Measurements from ENCODE around the gene CGNL1. TPM values are rescaled to one million over a fixed set of nuclear protein-coding genes. Genes with fewer than 3 reads are reported as not detected.

Gene CGNL1
- total RNA-seq, 1 experiment from 2014 or later, result 3.3 TPM

- no peak for DNase-seq
- Mint-ChIP-seq H3K27ac (ENCODE audit: unreplicated experiment) (no peak overlapping the region), H3K36me3 (ENCODE audit: insufficient read depth, unreplicated experiment) (no peaks in the 10 kb centered on the region), H3K4me1 (ENCODE audit: low read depth, unreplicated experiment) (no peaks in the 10 kb centered on the region), H3K4me3 (ENCODE audit: low read depth, unreplicated experiment) (no peak overlapping the region), H3K27me3 (ENCODE audit: unreplicated experiment) (peaks cover 37% of the 10 kb centered on the region), H3K9me3 (ENCODE audit: low read depth, unreplicated experiment) (no peaks in the 10 kb centered on the region)
- TF ChIP-seq CTCF (IDR thresholded peaks at IDR 0.05; ENCODE audit: unreplicated experiment), result no peak
- CTCF ChIA-PET, result interaction anchor here (0.5 to 2.0 kb wide), 9 partner anchors 9 to 323 kb away, joined by 4 to 31 read pairs (median 9); no protein-coding TSS in a partner anchor
- intact Hi-C loops (cut with micrococcal nuclease; ENCODE audit: unreplicated experiment), result loop anchor here (1.0 kb wide), 1 partner anchor 202 kb away; no protein-coding TSS in a partner anchor
- no TSS peak for BruUV-seq (replicated peaks)
These were observed 166.2 kb downstream of the CGNL1 start for GRCh38 chr15:57542505-57542817.

GRCh38 chr15:57544848-57545480 lies 168.7 kb downstream of the CGNL1 start:
- peaks cover 17% of the 10 kb centered on the region for H3K4me1 Mint-ChIP-seq (ENCODE audit: low read depth, unreplicated experiment)
- H3K27ac Mint-ChIP-seq (ENCODE audit: unreplicated experiment), result no peak overlapping the region
- peaks cover 23% of the 10 kb centered on the region for H3K27me3 Mint-ChIP-seq (ENCODE audit: unreplicated experiment)
- intact Hi-C loops (cut with micrococcal nuclease; ENCODE audit: unreplicated experiment), result no loop called here
- CTCF ChIA-PET, result interaction anchor here (1.0 kb wide), 1 partner anchor 17 kb away, joined by 3 read pairs; no protein-coding TSS in a partner anchor
- no peaks in the 10 kb centered on the region for H3K36me3 Mint-ChIP-seq (ENCODE audit: insufficient read depth, unreplicated experiment)
- no peak for TF ChIP-seq CTCF (IDR thresholded peaks at IDR 0.05; ENCODE audit: unreplicated experiment)
- H3K9me3 Mint-ChIP-seq (ENCODE audit: low read depth, unreplicated experiment), result no peaks in the 10 kb centered on the region
- no peak overlapping the region for H3K4me3 Mint-ChIP-seq (ENCODE audit: low read depth, unreplicated experiment)
- DNase-seq, result no peak
- BruUV-seq (replicated peaks), result no TSS peak

DNA sequence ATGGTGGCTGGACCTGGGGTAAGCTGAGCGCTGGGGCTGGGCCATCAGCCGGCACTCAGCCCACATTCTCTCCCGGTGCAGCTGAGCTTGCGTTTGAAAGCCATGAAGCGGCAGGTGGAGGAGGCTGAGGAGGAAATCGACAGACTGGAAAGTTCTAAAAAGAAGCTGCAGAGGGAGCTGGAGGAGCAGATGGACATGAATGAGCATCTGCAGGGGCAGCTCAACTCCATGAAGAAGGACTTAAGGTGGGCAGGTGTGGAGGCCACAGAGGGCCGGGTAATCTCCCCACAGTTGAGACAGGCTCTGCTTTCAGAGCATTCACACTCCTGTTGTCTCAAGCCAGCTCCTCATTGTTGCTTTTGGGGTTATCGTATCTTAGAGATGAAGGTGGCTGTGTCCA lies 169.7 kb downstream of the CGNL1 start:
- Mint-ChIP-seq H3K9me3 (ENCODE audit: low read depth, unreplicated experiment) (no peaks in the 10 kb centered on the region), H3K27ac (ENCODE audit: unreplicated experiment) (no peak overlapping the region), H3K4me3 (ENCODE audit: low read depth, unreplicated experiment) (no peak overlapping the region), H3K27me3 (ENCODE audit: unreplicated experiment) (peaks cover 16% of the 10 kb centered on the region), H3K36me3 (ENCODE audit: insufficient read depth, unreplicated experiment) (no peaks in the 10 kb centered on the region), H3K4me1 (ENCODE audit: low read depth, unreplicated experiment) (peaks cover 27% of the 10 kb centered on the region)
- DNase-seq, result no peak
- TF ChIP-seq CTCF (IDR thresholded peaks at IDR 0.05; ENCODE audit: unreplicated experiment), result no peak
- CTCF ChIA-PET, result interaction anchor here (0.7 to 0.8 kb wide), 2 partner anchors 64 to 200 kb away, joined by 3 read pairs; no protein-coding TSS in a partner anchor
- intact Hi-C loops (cut with micrococcal nuclease; ENCODE audit: unreplicated experiment), result no loop called here
- BruUV-seq (replicated peaks), result no TSS peak

DNA sequence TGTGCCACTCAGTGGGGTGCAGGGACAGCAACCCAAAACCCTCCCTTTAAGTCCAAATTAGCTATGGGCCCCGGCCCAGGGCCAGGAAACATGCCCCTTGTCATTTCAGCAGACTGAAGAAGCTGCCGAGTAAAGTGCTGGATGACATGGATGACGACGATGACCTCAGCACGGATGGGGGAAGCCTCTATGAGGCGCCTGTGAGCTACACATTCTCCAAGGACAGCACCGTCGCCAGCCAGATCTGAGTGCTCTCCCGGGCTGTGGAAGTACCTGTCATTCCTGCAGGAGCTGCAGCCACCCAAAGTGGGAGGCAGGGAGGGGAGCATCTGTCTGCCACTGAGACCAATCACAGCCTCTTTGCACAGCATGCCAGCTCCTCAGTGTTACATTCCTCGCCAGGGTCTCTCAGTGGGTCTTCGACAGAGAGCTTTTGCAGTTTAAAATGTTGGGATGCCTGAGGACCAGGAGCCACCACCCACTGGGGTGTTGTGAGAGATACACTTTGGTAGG lies 171.0 kb downstream of the CGNL1 start:
- no peak for TF ChIP-seq CTCF (IDR thresholded peaks at IDR 0.05; ENCODE audit: unreplicated experiment)
- no peak overlapping the region for H3K4me3 Mint-ChIP-seq (ENCODE audit: low read depth, unreplicated experiment)
- CTCF ChIA-PET, result interaction anchor here (0.7 to 1.3 kb wide), 2 partner anchors 13 to 56 kb away, joined by 3 to 4 read pairs; no protein-coding TSS in a partner anchor
- peaks cover 16% of the 10 kb centered on the region for H3K27me3 Mint-ChIP-seq (ENCODE audit: unreplicated experiment)
- intact Hi-C loops (cut with micrococcal nuclease; ENCODE audit: unreplicated experiment), result no loop called here
- DNase-seq, result no peak
- H3K27ac Mint-ChIP-seq (ENCODE audit: unreplicated experiment), result no peak overlapping the region
- H3K4me1 Mint-ChIP-seq (ENCODE audit: low read depth, unreplicated experiment), result peaks cover 40% of the 10 kb centered on the region
- H3K36me3 Mint-ChIP-seq (ENCODE audit: insufficient read depth, unreplicated experiment), result no peaks in the 10 kb centered on the region
- BruUV-seq (replicated peaks), result no TSS peak
- H3K9me3 Mint-ChIP-seq (ENCODE audit: low read depth, unreplicated experiment), result no peaks in the 10 kb centered on the region
